ENCODE measurements around the gene GOSR2. TPM values are rescaled to one million over a fixed set of nuclear protein-coding genes. Genes with fewer than 3 reads are reported as not detected.

The GOSR2 gene
- total and polyA plus RNA-seq, 2 of the 13 experiments (the other 11 are each of a cell fraction or from before 2014, with no cell fraction given), result 61.5 to 63.9 TPM

GRCh38 chr17:46892192-46892703, 30.7 kb upstream of the GOSR2 start:
- ATAC-seq (no peak), FAIRE-seq (no peak), DNase-seq (ENCODE audit: low spot score) (no peak)
- Histone ChIP-seq H4K20me1 (ENCODE audit: insufficient read depth, low read length) (no peaks in the 10 kb centered on the region), H2AFZ (ENCODE audit: low read length) (no peak overlapping the region), H3K4me3 (replicated peaks in 1 of 3; ENCODE audit: insufficient read depth in 1 of 3, low read depth in 2 of 3, low read length in 3 of 3) (no peak overlapping the region), H3K9ac (ENCODE audit: insufficient read depth, low read depth, low read length) (no peak overlapping the region), H3K27ac (ENCODE audit: extremely low read length, insufficient read depth, low read length) (no peak overlapping the region), H3K9me3 (ENCODE audit: low read length) (no peaks in the 10 kb centered on the region), H3K27me3 (ENCODE audit: control insufficient read depth in 1 of 2, insufficient read depth in 2 of 2, low read length in 2 of 2) (peaks cover 3 to 49% of the 10 kb centered on the region in 2 experiments; a peak in 4 of 5 replicates), H3K4me2 (ENCODE audit: low read depth, low read length) (no peak overlapping the region), H3K4me1 (ENCODE audit: insufficient read depth, low read length) (peaks cover 53% of the 10 kb centered on the region), H3K36me3 (replicated peaks in 1 of 2; ENCODE audit: control insufficient read depth in 1 of 2, insufficient read depth in 2 of 2, low read length in 2 of 2) (no peaks in the 10 kb centered on the region), H3K79me2 (ENCODE audit: insufficient read depth, low read length) (no peaks in the 10 kb centered on the region)
- BruUV-seq (replicated peaks), result no TSS peak
- ChIA-PET CTCF (ENCODE audit: low intra/inter-chr PET ratio, low total read pairs) (no interaction called here), POLR2A (no interaction called here)
- in situ Hi-C loops (cut with HindIII; ENCODE audit: extremely low pct_ligation_motif_present, low pct_unique_long_range_greater_than_20kb) (no loop called here), intact Hi-C loops (cut with micrococcal nuclease; ENCODE audit: unreplicated experiment) (no loop called here)
- TF ChIP-seq ARNT2 (CRISPR knock-in tag; IDR thresholded peaks at IDR 0.05; ENCODE audit: low read depth) (no peak), ZNF724P (CRISPR knock-in tag; IDR thresholded peaks at IDR 0.05; ENCODE audit: borderline replicate concordance) (no peak), HDAC2 (CRISPR knock-in tag; IDR thresholded peaks at IDR 0.05) (no peak), ZSCAN22 (CRISPR knock-in tag; IDR thresholded peaks at IDR 0.05) (peak; percentile 64; the same call in 1 of the 2 replicates), RERE (CRISPR knock-in tag; IDR thresholded peaks at IDR 0.05; ENCODE audit: low read depth) (no peak), PAX8 (CRISPR knock-in tag; IDR thresholded peaks at IDR 0.05; ENCODE audit: borderline replicate concordance) (no peak)
- TF ChIP-seq, protein P1, sequence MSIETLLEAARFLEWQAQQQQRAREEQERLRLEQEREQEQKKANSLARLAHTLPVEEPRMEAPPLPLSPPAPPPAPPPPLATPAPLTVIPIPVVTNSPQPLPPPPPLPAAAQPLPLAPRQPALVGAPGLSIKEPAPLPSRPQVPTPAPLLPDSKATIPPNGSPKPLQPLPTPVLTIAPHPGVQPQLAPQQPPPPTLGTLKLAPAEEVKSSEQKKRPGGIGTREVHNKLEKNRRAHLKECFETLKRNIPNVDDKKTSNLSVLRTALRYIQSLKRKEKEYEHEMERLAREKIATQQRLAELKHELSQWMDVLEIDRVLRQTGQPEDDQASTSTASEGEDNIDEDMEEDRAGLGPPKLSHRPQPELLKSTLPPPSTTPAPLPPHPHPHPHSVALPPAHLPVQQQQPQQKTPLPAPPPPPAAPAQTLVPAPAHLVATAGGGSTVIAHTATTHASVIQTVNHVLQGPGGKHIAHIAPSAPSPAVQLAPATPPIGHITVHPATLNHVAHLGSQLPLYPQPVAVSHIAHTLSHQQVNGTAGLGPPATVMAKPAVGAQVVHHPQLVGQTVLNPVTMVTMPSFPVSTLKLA (IDR thresholded peaks at IDR 0.05), result peak; percentile 97
- 23% methylated on average over 4 of the region's 4 CpGs for WGBS (ENCODE audit: low lambda C conversion rate)

Measured in HepG2 (cell line).